Fibroblast of the conjunctiva (primary cell): Measurements from ENCODE around the gene HECTD4.
A peak's percentile ranks its signal among the peaks of the same experiment; 100 is the strongest.

ENCODE experiments used
- DNase-seq: peaks from one replicate; pipeline ENCODE4 v3.0.0-alpha.2; 2010; ENCODE audit warnings: low read depth

HECTD4 gene

GRCh38 chr12:112322441-112322840 is 59.8 kb downstream of the HECTD4 start:
- DNase-seq, result no peak

GRCh38 chr12:112321245-112321644 is 61.0 kb downstream of the HECTD4 start:
- DNase-seq, result no peak

GRCh38 chr12:112319395-112319794 is 62.8 kb downstream of the HECTD4 start:
- no peak for DNase-seq

GRCh38 chr12:112317481-112317880 is 64.8 kb downstream of the HECTD4 start:
- DNase-seq, result no peak

- DNase-seq, result no peak
These were observed 67.2 kb downstream of the HECTD4 start for GRCh38 chr12:112314981-112315380.

- DNase-seq, result no peak
These were observed 72.4 kb downstream of the HECTD4 start for GRCh38 chr12:112309797-112310196.

- no peak for DNase-seq
These were observed 73.6 kb downstream of the HECTD4 start for GRCh38 chr12:112308652-112309051.

- no peak for DNase-seq
These were observed 74.1 kb downstream of the HECTD4 start for GRCh38 chr12:112308161-112308560.

- DNase-seq, result no peak
These were observed 74.8 kb downstream of the HECTD4 start for GRCh38 chr12:112307317-112308011.

- no peak for DNase-seq
These were observed 76.3 kb downstream of the HECTD4 start for GRCh38 chr12:112305951-112306350.

- no peak for DNase-seq
These were observed 77.8 kb downstream of the HECTD4 start for GRCh38 chr12:112304436-112304835.

- DNase-seq, result no peak
These were observed 78.4 kb downstream of the HECTD4 start for GRCh38 chr12:112303799-112304198.

- DNase-seq, result peak; percentile 30
These were observed 79.2 kb downstream of the HECTD4 start for GRCh38 chr12:112303004-112303403.

GRCh38 chr12:112299704-112300103 is 82.5 kb downstream of the HECTD4 start:
- DNase-seq, result no peak

- DNase-seq, result no peak
These were observed 85.0 kb downstream of the HECTD4 start for GRCh38 chr12:112297188-112297587.

- DNase-seq, result no peak
These were observed 86.0 kb downstream of the HECTD4 start for GRCh38 chr12:112296183-112296582.

GRCh38 chr12:112294793-112295192 is 87.4 kb downstream of the HECTD4 start:
- no peak for DNase-seq

GRCh38 chr12:112288638-112289037 is 93.6 kb downstream of the HECTD4 start:
- no peak for DNase-seq

- no peak for DNase-seq
These were observed 96.4 kb downstream of the HECTD4 start for GRCh38 chr12:112285600-112286401.

GRCh38 chr12:112283546-112283945 is 98.7 kb downstream of the HECTD4 start:
- no peak for DNase-seq

GRCh38 chr12:112282920-112283319 is 99.3 kb downstream of the HECTD4 start:
- DNase-seq, result no peak

- DNase-seq, result no peak
These were observed 106.4 kb downstream of the HECTD4 start for GRCh38 chr12:112275836-112276235.

- no peak for DNase-seq
These were observed 107.0 kb downstream of the HECTD4 start for GRCh38 chr12:112275207-112275606.

- no peak for DNase-seq
These were observed 111.6 kb downstream of the HECTD4 start for GRCh38 chr12:112270673-112271072.
